Panc1 (cell line): ENCODE measurements around the gene CHST11.

Source experiments
- CTCF ChIP-seq: fragments of 450-650 bp; IDR thresholded peaks from 2 replicates; pipeline ENCODE4 v1.5.1; 2017; ENCODE audit warnings: mild to moderate bottlenecking
- POLR2AphosphoS5 ChIP-seq: IDR thresholded peaks from 2 replicates; pipeline ENCODE4 v1.6.1; 2012; ENCODE audit warnings: mild to moderate bottlenecking, low read depth, low read length, moderate library complexity
- REST ChIP-seq, 2 experiments: IDR thresholded peaks; 2 replicates each; pipeline ENCODE4 v1.6.1; 2011 to 2012; ENCODE audit warnings: low read depth in 2 of 2, control low read depth in 1 of 2, low read length in 1 of 2, mild to moderate bottlenecking in 1 of 2, moderate library complexity in 1 of 2; ENCODE audit not compliant: insufficient read depth in 1 of 2
- SIN3A ChIP-seq: IDR thresholded peaks from 2 replicates; pipeline ENCODE4 v1.6.1; 2012; ENCODE audit warnings: low read depth, mild to moderate bottlenecking, low read length, moderate library complexity, borderline replicate concordance; ENCODE audit not compliant: insufficient read depth
- TCF7L2 ChIP-seq: IDR thresholded peaks from 2 replicates; pipeline ENCODE4 v1.6.1; 2011; ENCODE audit warnings: mild to moderate bottlenecking, low read depth, low read length, inconsistent platforms

DNA sequence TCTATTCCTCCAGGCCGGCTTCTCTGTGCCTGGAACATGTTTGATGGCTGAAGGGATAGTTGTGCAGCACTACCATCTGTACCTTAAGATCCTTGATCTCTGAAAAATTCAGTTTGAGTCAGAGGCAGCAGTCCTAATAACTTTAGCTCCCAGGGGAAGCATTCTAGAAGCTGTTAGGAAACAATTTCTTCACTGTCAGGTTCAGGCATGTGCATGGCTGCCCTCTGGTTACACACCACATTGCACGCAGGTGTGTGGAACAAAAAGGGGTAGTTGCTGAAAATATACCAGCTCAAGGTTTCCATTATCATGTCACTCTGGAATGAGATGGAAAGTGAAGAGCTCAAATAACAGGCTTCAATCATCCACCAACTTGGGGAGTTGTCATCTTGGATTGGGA lies 80.1 kb downstream of the CHST11 start:
- TF ChIP-seq CTCF (no peak), REST (IDR thresholded peaks at IDR 0.05; ENCODE audit: insufficient read depth in 1 of 2, low read depth in 2 of 2, low read length in 1 of 2) (no peak), SIN3A (no peak), POLR2AphosphoS5 (no peak), TCF7L2 (no peak)
